Raji (cell line): ENCODE measurements around the gene PABPC1L.
A peak's percentile ranks its signal among the peaks of the same experiment; 100 is the strongest.

Experiments used
- POLR2A ChIP-seq: IDR thresholded peaks from 2 replicates; pipeline ENCODE4 v1.6.1; 2011; ENCODE audit warnings: low read depth, low read length, control low read depth; ENCODE audit not compliant: insufficient read depth

Gene PABPC1L

DNA sequence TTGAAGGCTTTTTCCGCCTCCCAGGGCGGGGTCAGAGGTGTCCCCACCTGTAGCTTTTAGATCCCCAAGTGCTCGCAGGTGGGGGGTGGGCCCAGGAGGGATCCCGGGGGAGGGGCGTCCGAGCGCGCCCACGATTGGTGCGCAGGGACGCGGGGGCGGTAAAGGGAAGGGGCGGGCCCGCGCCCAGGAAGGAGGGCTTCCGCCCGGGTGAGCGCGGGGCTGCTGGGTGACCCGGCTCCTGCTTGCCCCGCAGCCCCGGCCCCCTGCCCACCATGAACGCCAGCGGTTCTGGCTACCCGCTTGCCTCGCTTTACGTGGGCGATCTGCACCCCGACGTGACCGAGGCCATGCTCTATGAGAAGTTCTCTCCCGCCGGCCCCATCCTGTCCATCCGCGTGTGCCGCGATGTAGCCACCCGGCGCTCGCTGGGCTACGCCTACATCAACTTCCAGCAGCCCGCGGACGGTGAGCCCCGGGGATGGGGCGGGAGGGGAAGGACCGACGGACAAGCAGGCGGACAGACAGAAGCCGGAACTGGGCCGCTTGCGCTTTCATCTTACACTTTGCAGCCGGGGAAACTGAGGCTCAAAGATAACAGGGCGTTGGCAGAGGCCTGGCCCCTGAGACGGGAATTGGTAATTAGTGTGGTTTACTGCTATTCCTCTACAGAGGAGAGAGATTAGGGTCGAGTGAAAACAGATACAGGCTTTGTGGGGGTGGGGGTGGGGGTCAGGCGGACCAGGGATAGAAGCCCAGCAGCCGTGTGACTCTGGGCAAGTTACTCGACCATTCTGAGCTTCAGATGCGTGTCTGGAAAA is at the start of gene PABPC1L:
TSS of gene PABPC1L (plus strand) at position 189 of the 818 bp plus-strand sequence. CDS start at position 273, 84 bp downstream.
- TF ChIP-seq POLR2A: peak; percentile 81

DNA sequence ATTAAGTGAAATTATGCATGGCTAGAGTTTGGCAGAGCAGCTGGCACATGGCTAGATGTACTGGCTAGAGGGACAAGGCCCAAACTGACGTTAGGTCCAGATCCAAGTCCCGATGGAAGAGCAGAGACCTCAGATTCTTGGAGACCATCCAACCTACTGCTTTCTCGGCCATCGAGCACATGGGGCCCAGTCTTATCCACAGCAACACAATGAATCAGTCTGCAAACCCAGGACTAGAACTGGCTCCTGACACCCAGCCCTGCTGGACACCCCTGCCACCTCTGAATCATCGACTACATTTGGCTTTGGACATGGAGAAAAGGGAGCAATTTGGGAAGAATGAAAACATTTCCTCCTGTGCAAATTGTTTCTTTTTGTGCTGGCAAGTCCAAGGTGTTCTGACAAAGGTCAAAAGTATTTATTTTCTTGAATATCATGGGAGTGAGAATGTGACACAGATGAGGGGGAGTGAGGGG is 48.3 kb upstream of the PABPC1L start:
- TF ChIP-seq POLR2A: no peak

DNA sequence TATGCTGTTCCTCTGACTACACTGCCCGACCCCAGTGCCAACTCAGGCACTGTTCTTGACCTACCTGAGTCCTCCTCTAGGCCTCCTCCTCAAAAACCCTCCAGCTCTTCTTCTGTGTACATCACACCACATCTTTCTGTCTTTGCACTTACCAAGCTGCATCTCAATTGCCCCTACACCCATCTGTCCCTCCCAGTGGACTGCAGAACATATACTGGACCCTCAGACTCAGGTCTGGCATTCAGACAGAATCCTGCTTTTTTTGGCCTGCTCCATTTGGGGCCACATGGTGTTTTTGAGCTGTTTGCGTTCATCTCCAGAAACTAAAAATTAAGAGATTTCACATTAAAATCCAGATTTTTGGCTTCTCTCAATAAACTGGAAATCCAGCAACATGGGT is 47.6 kb upstream of the PABPC1L start:
- TF ChIP-seq POLR2A: no peak

DNA sequence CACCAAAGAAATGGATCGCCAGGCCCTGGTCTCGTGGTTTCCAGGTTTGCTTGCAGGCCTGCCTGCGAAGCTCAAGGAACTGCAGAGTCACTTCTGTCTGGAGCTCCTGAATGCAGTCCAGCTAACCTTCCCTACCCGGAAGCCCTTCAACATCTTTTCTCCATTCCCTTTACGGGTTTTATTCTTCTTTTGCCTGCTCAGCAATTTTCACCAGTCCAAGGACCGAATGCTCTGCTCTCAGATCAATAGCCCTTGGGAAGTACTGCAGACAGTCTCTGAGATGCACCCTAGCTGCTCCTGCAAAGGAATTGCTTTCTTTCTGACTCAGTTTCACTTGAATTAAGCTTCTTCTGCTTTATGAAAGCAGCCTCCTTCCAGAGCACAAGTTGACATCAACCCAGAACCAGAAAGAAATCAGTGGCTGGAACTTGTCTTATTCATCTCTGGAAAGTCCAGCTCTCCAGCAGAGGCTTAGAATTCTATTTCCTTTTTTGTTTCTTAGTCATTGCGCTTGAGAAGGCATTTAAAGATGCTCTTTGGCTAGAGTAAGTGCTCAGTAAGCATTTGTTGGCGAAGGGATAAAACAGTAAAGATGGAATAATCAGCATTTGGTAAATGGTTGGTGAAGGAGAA is 43.0 kb upstream of the PABPC1L start:
- no peak for TF ChIP-seq POLR2A

DNA sequence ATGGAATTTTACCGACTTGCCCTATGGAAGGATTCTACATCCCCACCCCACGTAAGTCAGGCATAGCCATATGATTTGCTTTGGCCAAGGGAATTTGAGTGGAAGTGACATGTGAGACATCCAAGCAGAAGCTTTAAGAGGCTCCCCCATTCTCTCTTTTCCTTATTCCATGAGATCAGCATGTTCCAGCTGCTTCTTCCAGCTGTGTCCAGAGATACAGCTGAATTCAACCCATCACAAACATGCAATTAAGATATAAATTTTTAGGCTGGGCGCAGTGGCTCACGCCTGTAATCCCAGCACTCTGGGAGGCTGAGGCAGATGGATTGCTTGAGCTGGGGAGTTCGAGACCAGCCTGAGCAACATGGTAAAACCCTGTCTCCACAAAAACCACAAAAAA is 40.4 kb upstream of the PABPC1L start:
- no peak for TF ChIP-seq POLR2A

DNA sequence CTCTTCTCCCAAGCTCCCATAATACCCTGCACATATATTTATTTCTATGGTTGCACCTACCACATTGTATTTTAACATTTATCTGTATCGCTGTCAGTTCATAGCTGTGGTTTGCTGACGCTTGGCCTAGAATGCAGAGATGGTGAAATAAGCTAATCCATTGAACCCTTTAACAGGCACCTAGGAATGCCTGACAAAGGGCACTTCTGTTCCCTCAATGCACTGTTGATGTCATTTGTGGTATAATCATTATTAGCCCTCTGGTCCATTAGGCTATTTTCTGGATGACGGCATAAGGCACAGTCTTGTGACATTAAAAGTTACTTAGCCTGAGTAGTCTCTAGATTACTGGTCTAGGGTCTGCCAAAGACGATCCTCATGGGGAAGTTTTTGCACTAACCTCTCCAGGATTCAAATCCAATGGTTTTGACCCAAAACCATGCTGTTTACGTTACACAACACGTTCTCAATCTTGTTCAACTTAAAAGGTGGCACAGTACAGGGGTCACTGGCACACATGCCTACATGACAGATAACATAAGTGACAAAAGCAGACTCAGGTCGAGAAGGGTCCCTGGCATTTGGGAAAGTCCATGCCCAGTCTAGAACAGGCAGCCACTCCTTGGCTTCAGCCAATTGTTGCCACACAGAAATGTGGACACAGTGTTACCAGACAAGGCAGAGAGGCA is 26.5 kb upstream of the PABPC1L start:
- no peak for TF ChIP-seq POLR2A

DNA sequence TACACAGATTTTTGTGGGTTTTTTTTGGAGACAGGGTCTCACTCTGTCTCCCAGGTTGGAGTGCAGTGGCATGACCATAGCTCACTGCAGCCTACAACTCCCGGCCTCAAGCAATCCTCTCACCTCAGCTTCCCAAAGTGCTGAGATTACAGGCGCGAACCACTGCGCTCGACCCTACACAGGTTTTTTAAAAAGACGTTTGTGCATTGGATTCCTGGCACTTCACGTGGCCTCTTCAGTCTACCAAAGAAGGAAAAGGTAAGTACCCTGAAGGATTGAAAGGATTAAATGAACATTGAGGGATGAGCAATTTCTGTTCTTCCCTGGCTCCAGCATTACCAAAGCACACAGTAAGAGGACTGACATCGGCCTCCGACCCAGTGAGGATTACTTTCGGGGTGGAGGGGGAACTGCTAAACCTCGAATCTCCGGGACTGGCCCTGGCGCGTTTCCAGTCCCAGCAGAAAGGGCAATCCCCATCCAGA is 24.9 kb upstream of the PABPC1L start:
- no peak; the same call in 1 of the 2 replicates for TF ChIP-seq POLR2A

DNA sequence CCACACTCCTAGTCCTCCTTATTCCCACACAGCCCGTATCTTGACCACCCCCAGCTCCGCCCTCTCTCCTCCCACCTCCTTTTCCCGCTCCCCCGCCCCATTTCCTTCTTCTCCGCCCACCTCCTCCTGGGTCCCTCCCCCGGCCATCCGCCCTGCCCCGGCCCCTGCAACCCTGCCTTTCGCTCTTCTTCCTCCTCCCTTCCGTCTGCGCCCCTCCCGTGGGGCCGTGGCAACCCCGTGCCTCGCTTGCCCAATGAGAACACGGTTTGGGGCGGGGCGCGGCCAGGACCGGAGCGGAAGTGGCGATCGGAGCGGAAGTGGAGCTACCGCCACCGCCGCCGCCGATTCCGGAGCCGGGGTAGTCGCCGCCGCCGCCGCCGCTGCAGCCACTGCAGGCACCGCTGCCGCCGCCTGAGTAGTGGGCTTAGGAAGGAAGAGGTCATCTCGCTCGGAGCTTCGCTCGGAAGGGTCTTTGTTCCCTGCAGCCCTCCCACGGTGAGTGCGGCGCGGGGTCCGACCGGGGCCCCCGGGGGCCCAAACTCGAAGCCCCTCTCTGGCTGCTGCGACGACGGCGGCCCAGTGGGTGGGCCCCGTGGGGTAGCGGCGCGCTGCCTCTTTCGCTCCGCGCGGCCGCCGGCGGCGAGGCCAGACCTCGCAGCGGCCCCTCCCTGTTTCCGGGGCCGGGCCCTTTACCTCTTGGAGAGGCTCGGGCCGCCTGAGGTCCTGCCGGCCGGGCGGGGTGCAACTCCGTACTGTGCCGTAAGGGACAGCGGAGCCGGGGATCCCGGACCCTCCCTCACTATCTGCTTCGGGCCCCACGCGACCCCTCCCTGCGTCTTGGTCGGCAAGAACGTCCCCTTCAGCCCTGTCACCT is 24.2 kb upstream of the PABPC1L start, which contains the start of gene YWHAB:
TSS of gene YWHAB (plus strand) at position 314 of the 874 bp plus-strand sequence. CDS start 15,829 bp downstream, outside the sequence.
- TF ChIP-seq POLR2A: peak; percentile 67

DNA sequence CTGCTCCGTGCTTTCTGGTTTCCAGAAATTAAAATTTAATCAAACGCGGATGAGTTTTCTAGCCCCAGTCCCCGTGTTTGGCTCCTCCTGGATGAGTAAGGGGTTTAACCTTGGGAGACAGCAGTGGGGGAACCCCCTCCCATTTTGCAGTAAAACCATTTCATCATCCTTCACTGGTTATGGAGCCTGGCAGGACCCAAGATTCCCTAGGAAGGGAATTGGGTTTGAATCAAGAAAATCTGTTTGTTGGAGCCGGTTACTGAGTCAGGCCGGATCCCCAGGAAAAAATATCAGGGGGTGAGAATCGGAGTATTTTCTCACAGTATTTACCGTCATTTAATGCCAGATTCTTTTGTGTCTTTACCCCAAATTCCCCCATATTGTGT is 23.6 kb upstream of the PABPC1L start:
- no peak for TF ChIP-seq POLR2A

DNA sequence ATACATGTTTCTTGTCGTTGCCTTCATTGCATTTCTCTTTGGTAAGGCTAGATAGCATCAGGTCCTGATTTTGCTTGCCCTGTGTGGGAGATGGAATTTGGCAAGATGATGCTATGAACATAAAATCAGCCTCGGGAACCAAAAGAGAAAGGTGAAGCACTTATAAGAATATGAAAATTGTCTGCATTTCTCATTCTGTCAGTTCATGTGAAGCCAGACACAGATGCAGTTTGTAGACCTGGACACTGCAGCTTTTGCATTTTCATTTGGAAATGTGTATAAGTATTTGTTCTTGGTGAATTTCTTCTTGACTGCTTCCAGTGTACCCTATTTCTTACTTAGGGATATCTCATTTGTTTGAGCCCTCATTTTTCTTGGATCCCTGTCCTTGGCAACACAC is 23.0 kb upstream of the PABPC1L start:
- no peak for TF ChIP-seq POLR2A

DNA sequence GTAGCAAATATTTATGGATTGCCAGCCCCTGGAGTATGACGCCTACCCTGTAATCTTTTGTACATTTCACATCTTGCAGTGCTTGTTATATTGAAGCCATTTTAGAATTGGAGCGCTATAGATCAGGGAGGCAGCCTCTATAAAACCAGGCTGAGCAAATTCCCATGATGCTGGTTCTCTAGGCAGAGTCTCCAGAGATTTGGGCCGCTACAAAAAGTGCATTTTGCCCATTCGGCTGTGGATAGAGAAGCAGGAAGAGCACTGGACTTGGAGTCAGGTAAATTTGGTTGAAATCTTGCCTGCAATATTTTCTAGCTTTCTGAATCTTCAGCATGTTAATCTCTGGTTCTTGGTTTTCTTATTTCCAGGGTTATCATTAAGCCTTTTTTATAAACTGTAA is 22.4 kb upstream of the PABPC1L start:
- TF ChIP-seq POLR2A: no peak

DNA sequence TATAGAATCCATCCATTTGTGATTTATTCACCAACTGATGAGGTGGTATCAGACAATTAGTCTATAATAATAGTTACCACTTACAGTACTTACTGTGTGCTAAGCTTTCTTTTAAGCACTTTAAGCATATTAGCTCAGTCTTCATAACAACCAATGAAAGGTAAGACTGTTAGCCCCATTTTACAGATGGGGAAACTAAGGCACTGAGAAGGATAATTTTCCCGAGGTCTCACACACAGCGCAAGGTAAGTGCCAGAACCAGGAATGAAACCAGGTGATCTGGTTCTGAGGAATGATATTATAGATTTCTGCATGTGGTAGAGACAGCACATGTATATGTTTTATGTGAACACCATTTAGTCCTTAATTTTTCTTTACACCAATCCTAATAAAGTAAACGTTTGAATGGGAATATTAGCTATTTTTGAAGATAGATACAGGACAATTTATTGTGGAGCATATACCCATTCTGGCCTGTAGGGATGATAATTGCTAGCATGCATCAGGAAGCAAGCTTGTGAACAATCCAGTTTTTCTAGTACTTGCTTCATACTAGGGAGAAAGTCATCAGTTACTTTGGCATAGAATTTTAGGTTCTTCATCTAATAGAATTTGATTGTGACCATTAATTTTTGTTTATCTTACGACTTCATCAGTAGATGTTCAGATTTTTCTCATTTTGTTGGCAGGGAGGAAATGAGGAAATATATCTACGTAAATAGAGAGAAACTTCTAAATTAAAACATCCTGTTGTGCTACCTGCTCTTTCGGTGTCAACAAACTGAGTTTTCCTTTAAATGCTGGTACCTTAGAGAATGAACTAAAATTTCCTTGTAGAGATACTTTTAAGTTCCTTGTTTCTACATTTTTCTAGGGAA is 21.4 kb upstream of the PABPC1L start:
- TF ChIP-seq POLR2A: no peak

DNA sequence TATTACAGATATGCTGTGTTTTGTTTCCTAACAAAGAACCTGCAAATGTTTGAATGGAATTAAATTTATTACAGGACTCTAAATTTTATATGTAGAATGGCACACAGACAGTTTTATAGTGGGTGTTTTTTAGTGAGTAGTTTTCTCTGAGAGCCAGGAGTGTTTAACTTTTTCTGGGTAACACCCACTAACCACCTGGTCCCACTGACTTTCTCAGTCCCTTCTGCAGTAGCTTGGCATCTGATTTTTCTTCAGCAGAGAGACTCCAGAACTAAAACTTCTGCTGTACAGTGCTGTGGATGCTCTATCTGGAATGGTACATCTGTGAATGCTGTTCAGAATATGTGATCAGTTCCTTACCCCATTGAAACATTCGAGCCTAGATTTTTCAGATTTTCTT is 18.0 kb upstream of the PABPC1L start:
- no peak for TF ChIP-seq POLR2A

DNA sequence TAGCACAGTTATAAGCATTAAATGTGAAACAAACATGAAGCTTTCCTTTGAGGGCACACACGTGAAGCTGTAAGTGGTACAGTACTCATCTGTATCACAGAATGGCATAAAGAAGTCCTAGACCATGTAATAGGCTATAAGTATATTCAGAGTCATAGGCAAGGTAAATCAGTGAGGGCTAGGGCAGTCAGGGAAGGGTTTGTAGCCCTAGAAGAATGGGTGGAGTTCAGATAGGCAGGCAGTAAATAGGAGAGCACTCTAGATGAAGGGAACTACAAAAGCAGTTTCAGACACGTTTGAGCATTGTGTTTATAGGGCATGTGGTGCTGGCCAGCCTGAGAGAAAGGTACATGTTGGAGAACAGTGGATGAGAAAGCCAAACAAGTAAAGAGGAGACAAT is 14.9 kb upstream of the PABPC1L start:
- TF ChIP-seq POLR2A: no peak
